Measurements from ENCODE around the gene IGHMBP2.
"Not testable (repeated sequence)": the region's sequence is repeated elsewhere in the genome, so short reads cannot be mapped to it uniquely, and the experiment has no call there.

IGHMBP2 gene

GRCh38 chr11:68903288-68904247 lies at the start of gene IGHMBP2, which contains the start of gene MRPL21:
Gene IGHMBP2, plus strand, starts transcription at chr11:68903891. Its CDS starts 62 bp downstream, at chr11:68903953.
Gene MRPL21, minus strand, starts transcription at chr11:68903832. Its CDS starts 22 bp downstream, at chr11:68903810.
- peak; percentile 25 to 92 (median 78) for DNase-seq

- DNase-seq, result no peak
Observed at GRCh38 chr11:68854273-68854958, 49.3 kb upstream of the IGHMBP2 start.

- peak in 7 of 58 donors; percentile 3 to 35 (median 23) for DNase-seq
Observed at GRCh38 chr11:68855205-68855981, 48.3 kb upstream of the IGHMBP2 start.

GRCh38 chr11:68856425-68857030 lies 47.2 kb upstream of the IGHMBP2 start:
- DNase-seq, result not testable (repeated sequence)

- DNase-seq, result no peak
Observed at GRCh38 chr11:68857037-68857586, 46.6 kb upstream of the IGHMBP2 start.

GRCh38 chr11:68859123-68859522 lies 44.6 kb upstream of the IGHMBP2 start:
- no peak for DNase-seq

GRCh38 chr11:68862421-68862820 lies 41.3 kb upstream of the IGHMBP2 start:
- no peak for DNase-seq

GRCh38 chr11:68863553-68864265 lies 40.0 kb upstream of the IGHMBP2 start:
- DNase-seq, result no peak

- no peak for DNase-seq
Observed at GRCh38 chr11:68865241-68865640, 38.5 kb upstream of the IGHMBP2 start.

- no peak for DNase-seq
Observed at GRCh38 chr11:68867066-68867465, 36.6 kb upstream of the IGHMBP2 start.

- DNase-seq, result no peak
Observed at GRCh38 chr11:68868221-68868835, 35.4 kb upstream of the IGHMBP2 start.

GRCh38 chr11:68870470-68870869 lies 33.2 kb upstream of the IGHMBP2 start:
- DNase-seq, result no peak

- DNase-seq, result no peak
Observed at GRCh38 chr11:68872216-68873003, 31.3 kb upstream of the IGHMBP2 start.

GRCh38 chr11:68878022-68878421 lies 25.7 kb upstream of the IGHMBP2 start:
- no peak for DNase-seq

- DNase-seq, result no peak
Observed at GRCh38 chr11:68880851-68881250, 22.8 kb upstream of the IGHMBP2 start.

GRCh38 chr11:68881320-68881719 lies 22.4 kb upstream of the IGHMBP2 start:
- DNase-seq, result no peak

GRCh38 chr11:68882391-68882790 lies 21.3 kb upstream of the IGHMBP2 start:
- DNase-seq, result no peak

- DNase-seq, result not testable (repeated sequence)
Observed at GRCh38 chr11:68884827-68885226, 18.9 kb upstream of the IGHMBP2 start.
